GM13977 (cell line): ENCODE results near the gene ZNF273.
A peak's percentile ranks its signal among the peaks of the same experiment; 100 is the strongest.
"Not testable (repeated sequence)": the region's sequence is repeated elsewhere in the genome, so short reads cannot be mapped to it uniquely, and the experiment has no call there.

Experiments
- DNase-seq: peaks from one replicate; pipeline ENCODE4 v3.0.0; 2012; ENCODE audit warnings: low spot score
- CTCF ChIP-seq: IDR thresholded peaks from 2 replicates; pipeline ENCODE4 v1.5.1; 2012; ENCODE audit warnings: mild to moderate bottlenecking, control low read depth; ENCODE audit not compliant: insufficient read depth; ENCODE audit errors: extremely low read depth, missing control alignments
- in situ Hi-C: fragments of 300-500 bp; cut with MboI; formaldehyde crosslinking; loops from one replicate; pipeline ENCODE4 v1.12.0; 2022; ENCODE audit warnings: low sequenced_read_pairs, low pct_unique_long_range_greater_than_20kb, mixed read lengths, inconsistent platforms; ENCODE audit not compliant: unreplicated experiment

The ZNF273 gene

GRCh38 chr7:64902806-64903721, at the start of gene ZNF273:
TSS of gene ZNF273 (plus strand) at chr7:64903273. CDS start at chr7:64903318, 45 bp downstream.
- peak; percentile 85 for DNase-seq
- in situ Hi-C loops: loop anchor here (25.0 kb wide), 1 partner anchor 591 kb away; the partner anchor contains the start of gene ZNF736
- TF ChIP-seq CTCF: no peak

- DNase-seq: no peak
- no peak for TF ChIP-seq CTCF
- in situ Hi-C loops: no loop called here
Measured at GRCh38 chr7:64853679-64854078, 49.4 kb upstream of the ZNF273 start.

- in situ Hi-C loops: no loop called here
- no peak for DNase-seq
- TF ChIP-seq CTCF: no peak
Measured at GRCh38 chr7:64854969-64855368, 48.1 kb upstream of the ZNF273 start.

- no peak for DNase-seq
- in situ Hi-C loops: no loop called here
- no peak for TF ChIP-seq CTCF
Measured at GRCh38 chr7:64863021-64863420, 40.1 kb upstream of the ZNF273 start.

GRCh38 chr7:64863530-64863929, 39.5 kb upstream of the ZNF273 start:
- in situ Hi-C loops, DNase-seq: not testable (repeated sequence)

- no peak for TF ChIP-seq CTCF
- DNase-seq: no peak
- in situ Hi-C loops: no loop called here
Measured at GRCh38 chr7:64863969-64864368, 39.1 kb upstream of the ZNF273 start.

- TF ChIP-seq CTCF: no peak
- DNase-seq: no peak
- in situ Hi-C loops: no loop called here
Measured at GRCh38 chr7:64867863-64868440, 35.1 kb upstream of the ZNF273 start.
